ENCODE data around the gene HOXB9. TPM values are rescaled to one million over a fixed set of nuclear protein-coding genes. Genes with fewer than 3 reads are reported as not detected.

Gene HOXB9
- polyA plus RNA-seq, 3 donors: not detected

DNA sequence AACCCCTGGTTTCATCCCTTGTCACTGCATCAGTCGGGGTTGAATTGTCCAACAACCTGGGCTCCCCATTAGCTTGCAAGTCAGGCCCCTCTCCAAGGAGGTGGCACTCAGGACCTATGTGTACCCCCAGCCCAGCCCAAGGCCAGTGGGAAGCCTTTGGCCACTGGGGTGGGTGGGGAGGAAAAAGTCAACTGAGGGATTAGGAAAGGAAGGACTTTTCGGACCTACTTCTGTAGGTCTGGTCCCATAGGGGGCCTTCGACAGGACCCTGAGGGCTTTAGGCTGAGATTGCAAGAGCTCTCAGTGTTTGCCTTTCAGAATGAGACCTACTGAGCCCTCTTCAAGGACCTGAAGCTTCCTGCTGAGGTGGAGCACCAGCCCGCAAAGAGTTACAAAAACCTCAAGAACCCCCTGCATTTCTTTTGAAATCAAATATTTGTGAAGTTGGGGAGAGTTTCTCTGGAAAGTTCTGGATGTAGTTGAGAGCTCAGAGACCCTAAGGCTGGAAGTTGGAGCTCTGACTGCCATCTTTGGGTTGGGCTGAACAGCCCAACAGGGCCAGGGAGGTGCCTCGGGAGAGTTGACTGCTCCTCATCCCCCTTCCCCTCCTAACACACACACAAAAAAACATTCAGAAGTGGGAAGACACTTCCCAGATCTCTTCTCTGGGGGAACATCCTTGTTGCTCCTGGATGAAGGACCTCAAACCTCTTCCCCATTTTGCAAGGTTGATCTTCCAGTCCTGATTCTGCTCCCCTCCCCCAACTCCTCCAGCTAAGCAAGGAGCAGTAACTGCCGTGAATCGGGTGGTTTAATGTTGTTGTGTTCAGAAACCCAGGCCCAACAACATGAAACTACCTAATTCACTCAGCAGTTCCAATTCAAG lies 5.8 kb upstream of the HOXB9 start:
- intact Hi-C loops (cut with micrococcal nuclease): no loop called here
- peak overlapping the region in 1 of 2 donors; percentile 76 for H3K4me3 Mint-ChIP-seq
- DNase-seq: no peak
- Histone ChIP-seq H3K4me2 (replicated peaks; ENCODE audit: extremely low read depth, low read length, poor library complexity, severe bottlenecking) (no peak overlapping the region), H3K4me3 (replicated peaks in 1 of 3; ENCODE audit: low read depth in 2 of 3, low read length in 3 of 3) (no peak overlapping the region), H3K4me1 (ENCODE audit: control insufficient read depth in 1 of 2, insufficient read depth in 2 of 2, low read length in 2 of 2) (no peaks in the 10 kb centered on the region), H4K20me1 (ENCODE audit: insufficient read depth, low read length) (no peaks in the 10 kb centered on the region), H3K9ac (ENCODE audit: insufficient read depth, low read length, poor library complexity, severe bottlenecking) (no peak overlapping the region), H3K36me3 (replicated peaks in 1 of 2; ENCODE audit: control insufficient read depth in 1 of 2, insufficient read depth in 2 of 2, low read length in 2 of 2) (no peaks in the 10 kb centered on the region), H3K27ac (ENCODE audit: low read depth in 1 of 2, low read length in 2 of 2) (no peak overlapping the region), H3K79me2 (ENCODE audit: insufficient read depth, low read length) (no peaks in the 10 kb centered on the region), H2AFZ (ENCODE audit: insufficient read depth, low read depth, low read length, poor library complexity, severe bottlenecking) (no peak overlapping the region), H3K9me3 (replicated peaks in 1 of 2; ENCODE audit: control insufficient read depth in 1 of 2, insufficient read depth in 1 of 2, low read length in 2 of 2) (peaks cover 0 to 13% of the 10 kb centered on the region in 2 donors), H3K27me3 (ENCODE audit: control insufficient read depth in 2 of 2, insufficient read depth in 2 of 2, low read length in 2 of 2) (peaks cover 68 to 100% of the 10 kb centered on the region in 2 donors)
- peak overlapping the region in 1 of 7 donors; percentile 12 for H3K27ac Mint-ChIP-seq
- WGBS (ENCODE audit: insufficient coverage): 85% methylated on average over 4 of the region's 7 CpGs
- peaks cover 0 to 4% of the 10 kb centered on the region in 2 donors for H3K36me3 Mint-ChIP-seq
- H3K27me3 Mint-ChIP-seq (ENCODE audit: low read depth in 3 of 3): peaks cover 94 to 99% (median 99%) of the 10 kb centered on the region in 3 donors
- peaks cover 4% of the 10 kb centered on the region for H3K4me1 Mint-ChIP-seq
- TF ChIP-seq, protein P1, sequence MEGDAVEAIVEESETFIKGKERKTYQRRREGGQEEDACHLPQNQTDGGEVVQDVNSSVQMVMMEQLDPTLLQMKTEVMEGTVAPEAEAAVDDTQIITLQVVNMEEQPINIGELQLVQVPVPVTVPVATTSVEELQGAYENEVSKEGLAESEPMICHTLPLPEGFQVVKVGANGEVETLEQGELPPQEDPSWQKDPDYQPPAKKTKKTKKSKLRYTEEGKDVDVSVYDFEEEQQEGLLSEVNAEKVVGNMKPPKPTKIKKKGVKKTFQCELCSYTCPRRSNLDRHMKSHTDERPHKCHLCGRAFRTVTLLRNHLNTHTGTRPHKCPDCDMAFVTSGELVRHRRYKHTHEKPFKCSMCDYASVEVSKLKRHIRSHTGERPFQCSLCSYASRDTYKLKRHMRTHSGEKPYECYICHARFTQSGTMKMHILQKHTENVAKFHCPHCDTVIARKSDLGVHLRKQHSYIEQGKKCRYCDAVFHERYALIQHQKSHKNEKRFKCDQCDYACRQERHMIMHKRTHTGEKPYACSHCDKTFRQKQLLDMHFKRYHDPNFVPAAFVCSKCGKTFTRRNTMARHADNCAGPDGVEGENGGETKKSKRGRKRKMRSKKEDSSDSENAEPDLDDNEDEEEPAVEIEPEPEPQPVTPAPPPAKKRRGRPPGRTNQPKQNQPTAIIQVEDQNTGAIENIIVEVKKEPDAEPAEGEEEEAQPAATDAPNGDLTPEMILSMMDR (IDR thresholded peaks at IDR 0.05): no peak
- peaks cover 0 to 20% (median 11%) of the 10 kb centered on the region in 7 donors for H3K9me3 Mint-ChIP-seq

DNA sequence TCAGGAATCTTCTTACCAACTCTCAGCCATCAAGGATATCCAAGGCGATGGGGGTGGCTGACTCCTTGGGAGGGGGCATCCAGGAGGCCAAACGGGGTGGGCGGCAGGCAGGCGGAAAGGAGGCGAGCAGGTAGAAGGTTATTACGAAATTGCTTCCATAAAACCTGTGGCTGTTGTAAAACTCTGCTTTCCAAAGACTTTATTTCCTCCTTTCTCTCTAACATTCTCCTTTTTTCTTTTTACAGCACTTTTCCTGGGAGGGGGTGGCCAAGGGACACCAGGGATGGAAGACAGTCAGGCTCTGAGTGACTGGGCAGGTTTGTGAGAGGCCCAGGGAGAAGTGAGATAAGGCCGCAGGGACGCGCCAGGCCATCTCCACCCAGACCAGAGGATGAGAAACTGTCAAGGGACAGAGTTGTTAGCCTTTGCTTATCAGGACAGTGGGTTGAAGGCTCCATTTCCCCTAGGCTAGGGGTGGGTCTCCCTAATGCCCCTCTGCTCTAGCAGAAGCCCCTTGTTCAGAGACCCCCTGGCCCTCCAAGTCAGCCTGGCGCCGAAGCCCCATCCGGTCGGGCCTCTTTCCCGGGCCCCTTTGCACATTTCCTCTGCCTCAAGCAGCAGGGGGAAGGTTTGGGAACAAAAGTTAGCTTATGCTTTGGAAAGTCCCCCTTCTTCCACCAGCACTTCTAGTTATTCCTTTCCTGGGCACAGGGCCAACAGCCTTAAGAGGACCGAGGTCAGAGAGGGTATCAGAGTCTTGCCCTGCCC lies 5.0 kb upstream of the HOXB9 start:
- Mint-ChIP-seq H3K27ac (no peak overlapping the region), H3K9me3 (peaks cover 0 to 15% (median 11%) of the 10 kb centered on the region in 7 donors), H3K4me1 (peaks cover 2% of the 10 kb centered on the region), H3K4me3 (peak overlapping the region in 1 of 2 donors; percentile 76), H3K27me3 (ENCODE audit: low read depth in 3 of 3) (peaks cover 94 to 99% (median 98%) of the 10 kb centered on the region in 3 donors), H3K36me3 (peaks cover 0 to 3% of the 10 kb centered on the region in 2 donors)
- no peak overlapping the region for H3K27ac ChIP-seq (ENCODE audit: low read depth in 1 of 2, low read length in 2 of 2)
- H3K9me3 ChIP-seq (replicated peaks in 1 of 2; ENCODE audit: control insufficient read depth in 1 of 2, insufficient read depth in 1 of 2, low read length in 2 of 2): peaks cover 0 to 11% of the 10 kb centered on the region in 2 donors
- H3K4me1 ChIP-seq (ENCODE audit: control insufficient read depth in 1 of 2, insufficient read depth in 2 of 2, low read length in 2 of 2): no peaks in the 10 kb centered on the region
- H3K27me3 ChIP-seq (ENCODE audit: control insufficient read depth in 2 of 2, insufficient read depth in 2 of 2, low read length in 2 of 2): peaks cover 64 to 100% of the 10 kb centered on the region in 2 donors
- H3K9ac ChIP-seq (ENCODE audit: insufficient read depth, low read length, poor library complexity, severe bottlenecking): no peak overlapping the region
- DNase-seq: no peak
- 66% methylated on average over 3 of the region's 15 CpGs for WGBS (ENCODE audit: insufficient coverage)
- H3K4me2 ChIP-seq (replicated peaks; ENCODE audit: extremely low read depth, low read length, poor library complexity, severe bottlenecking): no peak overlapping the region
- TF ChIP-seq, protein P1 (IDR thresholded peaks at IDR 0.05): no peak
- H3K4me3 ChIP-seq (replicated peaks in 1 of 3; ENCODE audit: low read depth in 2 of 3, low read length in 3 of 3): no peak overlapping the region
- H3K79me2 ChIP-seq (ENCODE audit: insufficient read depth, low read length): no peaks in the 10 kb centered on the region
- intact Hi-C loops (cut with micrococcal nuclease): no loop called here
- H4K20me1 ChIP-seq (ENCODE audit: insufficient read depth, low read length): no peaks in the 10 kb centered on the region
- H3K36me3 ChIP-seq (replicated peaks in 1 of 2; ENCODE audit: control insufficient read depth in 1 of 2, insufficient read depth in 2 of 2, low read length in 2 of 2): no peaks in the 10 kb centered on the region
- no peak overlapping the region for H2AFZ ChIP-seq (ENCODE audit: insufficient read depth, low read depth, low read length, poor library complexity, severe bottlenecking)
